Activated gamma-delta T cell treated with anti-CD3 and anti-CD28 coated beads, Interleukin-2, amount 50 U/mL, for 16 hours (primary cell): ENCODE measurements around the gene ATP6V0A1.
"Not testable (repeated sequence)": the region's sequence is repeated elsewhere in the genome, so short reads cannot be mapped to it uniquely, and the experiment has no call there.

Experiments
- DNase-seq: peaks from one replicate; pipeline ENCODE4 v3.0.0-alpha.2; 2020; ENCODE audit warnings: low read depth

Gene ATP6V0A1

GRCh38 chr17:42541041-42541833, 82.6 kb downstream of the ATP6V0A1 start:
- no peak for DNase-seq

DNA sequence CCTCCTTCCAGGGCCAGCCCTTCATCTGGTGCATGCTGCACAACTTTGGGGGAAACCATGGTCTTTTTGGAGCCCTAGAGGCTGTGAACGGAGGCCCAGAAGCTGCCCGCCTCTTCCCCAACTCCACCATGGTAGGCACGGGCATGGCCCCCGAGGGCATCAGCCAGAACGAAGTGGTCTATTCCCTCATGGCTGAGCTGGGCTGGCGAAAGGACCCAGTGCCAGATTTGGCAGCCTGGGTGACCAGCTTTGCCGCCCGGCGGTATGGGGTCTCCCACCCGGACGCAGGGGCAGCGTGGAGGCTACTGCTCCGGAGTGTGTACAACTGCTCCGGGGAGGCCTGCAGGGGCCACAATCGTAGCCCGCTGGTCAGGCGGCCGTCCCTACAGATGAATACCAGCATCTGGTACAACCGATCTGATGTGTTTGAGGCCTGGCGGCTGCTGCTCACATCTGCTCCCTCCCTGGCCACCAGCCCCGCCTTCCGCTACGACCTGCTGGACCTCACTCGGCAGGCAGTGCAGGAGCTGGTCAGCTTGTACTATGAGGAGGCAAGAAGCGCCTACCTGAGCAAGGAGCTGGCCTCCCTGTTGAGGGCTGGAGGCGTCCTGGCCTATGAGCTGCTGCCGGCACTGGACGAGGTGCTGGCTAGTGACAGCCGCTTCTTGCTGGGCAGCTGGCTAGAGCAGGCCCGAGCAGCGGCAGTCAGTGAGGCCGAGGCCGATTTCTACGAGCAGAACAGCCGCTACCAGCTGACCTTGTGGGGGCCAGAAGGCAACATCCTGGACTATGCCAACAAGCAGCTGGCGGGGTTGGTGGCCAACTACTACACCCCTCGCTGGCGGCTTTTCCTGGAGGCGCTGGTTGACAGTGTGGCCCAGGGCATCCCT, 84.8 kb downstream of the ATP6V0A1 start:
- no peak for DNase-seq

- no peak for DNase-seq
These were observed 86.2 kb downstream of the ATP6V0A1 start for GRCh38 chr17:42544874-42545283.

DNA sequence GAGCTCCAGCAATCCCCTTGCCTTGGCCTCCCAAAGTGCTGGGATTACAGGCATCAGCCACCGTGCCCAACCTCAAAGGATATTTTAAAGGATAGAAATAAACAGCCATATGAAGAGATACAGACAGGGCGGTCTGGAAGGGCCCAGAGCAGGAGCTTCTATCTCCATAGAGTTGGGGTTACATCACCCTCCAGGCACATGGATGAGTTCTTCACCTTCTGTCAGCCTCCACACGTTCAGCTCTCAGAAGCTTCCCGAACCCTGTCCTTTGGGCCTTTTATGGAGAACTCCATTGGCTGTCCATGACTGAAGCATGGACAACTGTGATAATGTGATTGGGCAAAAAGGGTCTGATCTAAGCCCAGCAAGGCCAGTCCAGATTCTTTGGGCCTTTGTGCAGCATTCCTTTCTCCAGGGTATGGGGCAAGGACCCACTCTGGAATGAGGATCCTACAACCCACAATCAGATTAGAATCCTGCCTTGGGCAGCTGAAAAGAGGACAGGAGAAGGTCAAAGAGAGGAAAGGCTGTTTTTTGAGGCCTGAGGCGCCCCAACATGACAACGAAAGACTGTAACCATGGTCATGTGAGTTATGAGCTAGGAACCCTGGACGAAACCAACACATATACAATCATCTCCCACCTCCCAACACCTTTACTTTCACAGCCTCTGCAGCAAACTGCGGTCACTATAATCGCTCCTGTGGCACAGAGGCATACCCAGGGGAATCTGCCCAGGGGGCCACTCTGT, 87.3 kb downstream of the ATP6V0A1 start:
- not testable (repeated sequence) for DNase-seq

GRCh38 chr17:42547001-42547461, 88.4 kb downstream of the ATP6V0A1 start:
- DNase-seq: no peak

GRCh38 chr17:42547698-42548069, 89.0 kb downstream of the ATP6V0A1 start:
- no peak for DNase-seq

- peak; percentile 67 for DNase-seq
These were observed 89.6 kb downstream of the ATP6V0A1 start for GRCh38 chr17:42548070-42548837.

- DNase-seq: no peak
These were observed 90.5 kb downstream of the ATP6V0A1 start for GRCh38 chr17:42548993-42549755.

- DNase-seq: not testable (repeated sequence)
These were observed 94.1 kb downstream of the ATP6V0A1 start, which contains the start of gene HSD17B1 for GRCh38 chr17:42552736-42553135. Gene HSD17B1, plus strand, starts transcription at chr17:42552923. Its CDS starts 11 bp downstream, at chr17:42552934.

- DNase-seq: no peak
These were observed 94.6 kb downstream of the ATP6V0A1 start for GRCh38 chr17:42553161-42553818.

GRCh38 chr17:42553866-42554249, 95.2 kb downstream of the ATP6V0A1 start:
- DNase-seq: no peak

DNA sequence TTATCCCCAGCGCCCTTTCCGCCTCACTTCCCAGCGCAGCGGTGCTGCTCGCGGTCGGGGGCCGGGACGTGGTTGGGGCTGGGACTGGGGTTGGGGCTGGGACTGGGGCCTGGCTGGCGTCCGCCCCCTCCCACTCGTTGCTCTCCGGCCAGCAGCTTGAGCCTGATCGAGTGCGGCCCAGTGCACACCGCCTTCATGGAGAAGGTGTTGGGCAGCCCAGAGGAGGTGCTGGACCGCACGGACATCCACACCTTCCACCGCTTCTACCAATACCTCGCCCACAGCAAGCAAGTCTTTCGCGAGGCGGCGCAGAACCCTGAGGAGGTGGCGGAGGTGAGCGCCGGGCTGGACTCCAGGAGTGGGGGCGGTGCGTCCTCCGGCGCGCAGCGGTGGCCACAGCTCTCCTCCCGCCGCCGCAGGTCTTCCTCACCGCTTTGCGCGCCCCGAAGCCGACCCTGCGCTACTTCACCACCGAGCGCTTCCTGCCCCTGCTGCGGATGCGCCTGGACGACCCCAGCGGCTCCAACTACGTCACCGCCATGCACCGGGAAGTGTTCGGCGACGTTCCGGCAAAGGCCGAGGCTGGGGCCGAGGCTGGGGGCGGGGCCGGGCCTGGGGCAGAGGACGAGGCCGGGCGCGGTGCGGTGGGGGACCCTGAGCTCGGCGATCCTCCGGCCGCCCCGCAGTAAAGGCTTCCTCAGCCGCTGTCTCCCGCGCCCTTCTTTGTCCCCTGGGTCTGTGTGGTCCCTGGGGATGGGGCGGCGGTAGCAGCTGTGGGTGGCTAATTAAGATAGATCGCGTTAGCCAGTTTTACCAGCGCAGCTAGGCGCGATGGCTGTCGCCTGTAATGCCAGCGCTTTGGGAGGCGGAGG, 95.8 kb downstream of the ATP6V0A1 start:
- DNase-seq: peak; percentile 66

- no peak for DNase-seq
These were observed 96.5 kb downstream of the ATP6V0A1 start for GRCh38 chr17:42555122-42555622.

- DNase-seq: not testable (repeated sequence)
These were observed 97.4 kb downstream of the ATP6V0A1 start for GRCh38 chr17:42555961-42556617.

DNA sequence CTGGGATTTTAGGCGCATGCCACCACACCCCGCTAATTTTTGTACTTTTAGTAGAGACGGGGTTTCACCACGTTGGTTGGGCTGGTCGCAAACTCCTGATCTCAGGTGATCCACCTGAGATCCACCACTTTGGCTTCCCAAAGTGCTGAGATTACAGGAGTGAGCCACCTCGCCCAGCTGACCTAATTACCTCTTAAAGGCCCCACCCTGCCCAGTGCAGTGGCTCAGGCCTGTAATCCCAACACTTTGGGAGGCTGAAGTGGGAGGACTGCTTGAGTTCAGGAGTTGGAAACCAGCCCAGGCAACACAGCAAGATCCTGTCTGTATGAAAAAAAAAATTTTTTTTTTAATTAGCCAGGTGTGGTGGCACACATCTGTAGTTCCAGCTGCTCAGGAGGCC, 100.4 kb downstream of the ATP6V0A1 start:
- DNase-seq: no peak

GRCh38 chr17:42560246-42560645, 101.6 kb downstream of the ATP6V0A1 start:
- DNase-seq: no peak

GRCh38 chr17:42561897-42562387, 103.3 kb downstream of the ATP6V0A1 start, which contains the start of gene COASY:
Gene COASY, plus strand, starts transcription at chr17:42562148. Its CDS starts 475 bp downstream, at chr17:42562623.
- DNase-seq: peak; percentile 87
